Lower leg skin (tissue), 3 donors: ENCODE results near the gene FILIP1.

Experiments
- POLR2A ChIP-seq, 2 donors: fragments of 450-650 bp; IDR thresholded peaks; one replicate each; pipeline ENCODE4 v1.6.1; 2016 to 2017; ENCODE audit warnings: antibody characterized with exemption in 2 of 2, mild to moderate bottlenecking in 1 of 2, moderate library complexity in 1 of 2
- TF ChIP-seq, protein P1 (sequence below), 3 donors: fragments of 450-650 bp; IDR thresholded peaks; one replicate each; pipeline ENCODE4 v1.5.1; 2016; ENCODE audit warnings: antibody characterized with exemption in 3 of 3, mild to moderate bottlenecking in 3 of 3, moderate library complexity in 2 of 3

DNA sequence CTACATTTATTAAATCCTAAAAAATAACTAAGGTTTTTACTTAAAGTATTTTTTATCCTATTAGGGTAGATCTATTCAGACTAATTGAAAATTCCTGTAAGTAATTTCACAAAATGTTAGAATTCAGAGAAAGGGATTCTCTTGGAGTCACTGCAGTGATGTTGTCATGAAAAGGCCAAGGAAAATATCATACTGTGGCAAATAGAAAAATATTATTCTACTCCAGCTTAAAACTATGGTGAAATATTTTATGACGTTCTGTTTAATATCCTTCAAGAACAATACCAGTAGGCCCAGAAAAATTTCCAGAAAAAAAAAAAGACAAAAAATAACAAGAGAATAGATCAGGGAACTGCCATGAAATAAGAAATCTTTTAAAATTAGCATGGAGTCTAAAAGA, 73.6 kb downstream of the FILIP1 start:
- TF ChIP-seq, protein P1, sequence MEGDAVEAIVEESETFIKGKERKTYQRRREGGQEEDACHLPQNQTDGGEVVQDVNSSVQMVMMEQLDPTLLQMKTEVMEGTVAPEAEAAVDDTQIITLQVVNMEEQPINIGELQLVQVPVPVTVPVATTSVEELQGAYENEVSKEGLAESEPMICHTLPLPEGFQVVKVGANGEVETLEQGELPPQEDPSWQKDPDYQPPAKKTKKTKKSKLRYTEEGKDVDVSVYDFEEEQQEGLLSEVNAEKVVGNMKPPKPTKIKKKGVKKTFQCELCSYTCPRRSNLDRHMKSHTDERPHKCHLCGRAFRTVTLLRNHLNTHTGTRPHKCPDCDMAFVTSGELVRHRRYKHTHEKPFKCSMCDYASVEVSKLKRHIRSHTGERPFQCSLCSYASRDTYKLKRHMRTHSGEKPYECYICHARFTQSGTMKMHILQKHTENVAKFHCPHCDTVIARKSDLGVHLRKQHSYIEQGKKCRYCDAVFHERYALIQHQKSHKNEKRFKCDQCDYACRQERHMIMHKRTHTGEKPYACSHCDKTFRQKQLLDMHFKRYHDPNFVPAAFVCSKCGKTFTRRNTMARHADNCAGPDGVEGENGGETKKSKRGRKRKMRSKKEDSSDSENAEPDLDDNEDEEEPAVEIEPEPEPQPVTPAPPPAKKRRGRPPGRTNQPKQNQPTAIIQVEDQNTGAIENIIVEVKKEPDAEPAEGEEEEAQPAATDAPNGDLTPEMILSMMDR (IDR thresholded peaks at IDR 0.05) = no peak
- TF ChIP-seq POLR2A (IDR thresholded peaks at IDR 0.05) = no peak
